Lung (tissue), 12 donors: ENCODE measurements around the gene MREG. TPM values are rescaled to one million over a fixed set of nuclear protein-coding genes. Genes with fewer than 3 reads are reported as not detected.

ENCODE experiments used
- ATAC-seq: fragments of 200-7000 bp; cut with Tn5 transposase; one replicate; pipeline ENCODE4 v1.9.1; 2020; ENCODE audit warnings: moderate number of reproducible peaks; ENCODE audit not compliant: insufficient read depth, low FRiP score
- DNase-seq, 3 donors: peaks; one replicate each; pipeline ENCODE4 v3.0.0-alpha.2; 2013 to 2017
- H3K27ac ChIP-seq, 2 donors: one replicate each; pipeline ENCODE4 v1.5.1; 2013; ENCODE audit warnings: mild to moderate bottlenecking in 2 of 2, moderate library complexity in 2 of 2, control low read depth in 1 of 2, inconsistent platforms in 1 of 2, low read depth in 1 of 2, low read length in 1 of 2
- H3K27me3 ChIP-seq, 3 donors: one replicate each; pipeline ENCODE4 v1.5.1; 2013; ENCODE audit warnings: low read length in 2 of 3; ENCODE audit not compliant: control insufficient read depth in 3 of 3, insufficient read depth in 3 of 3
- H3K36me3 ChIP-seq, 4 donors: one replicate each; pipeline ENCODE4 v1.5.1; 2013; ENCODE audit warnings: low read length in 4 of 4, mild to moderate bottlenecking in 1 of 4, moderate library complexity in 1 of 4; ENCODE audit not compliant: control insufficient read depth in 4 of 4, insufficient read depth in 4 of 4
- H3K4me1 ChIP-seq, 5 donors: one replicate each; pipeline ENCODE4 v1.5.1; 2013; ENCODE audit warnings: low read length in 5 of 5, mild to moderate bottlenecking in 2 of 5, moderate library complexity in 1 of 5; ENCODE audit not compliant: control insufficient read depth in 5 of 5, insufficient read depth in 5 of 5
- H3K4me3 ChIP-seq: one replicate; pipeline ENCODE4 v1.5.1; 2013; ENCODE audit warnings: mild to moderate bottlenecking, control low read depth, moderate library complexity
- H3K9ac ChIP-seq, 2 donors: one replicate each; pipeline ENCODE4 v1.5.1; 2013; ENCODE audit warnings: low read length in 2 of 2, control low read depth in 1 of 2; ENCODE audit not compliant: insufficient read depth in 1 of 2
- H3K9me3 ChIP-seq, 4 donors: one replicate each; pipeline ENCODE4 v1.5.1; 2013; ENCODE audit warnings: low read length in 3 of 4, mild to moderate bottlenecking in 1 of 4, moderate library complexity in 1 of 4; ENCODE audit not compliant: control insufficient read depth in 4 of 4, insufficient read depth in 3 of 4
- CTCF ChIP-seq: IDR thresholded peaks from 2 replicates; pipeline ENCODE4 v1.5.1; 2012; ENCODE audit warnings: mild to moderate bottlenecking; ENCODE audit errors: control extremely low read depth, extremely low read depth
- WGBS, 2 donors: extraction: QIAGEN DNeasy Blood & Tissue Kit; methylation state at CpG; one replicate each; pipeline ENCODE4 v1.1.7; 2013; 5-methylcytosine and 5-hydroxymethylcytosine counted together
- polyA plus RNA-seq, 2 donors: library from polyadenylated mRNA; stranded (reverse); fragments of 200-250 nt; gene quantifications; one replicate each; pipeline ENCODE4 v1.2.1, GENCODE V29; 2013
- total RNA-seq, 2 donors: library from RNA; depleted of rRNA in 1 of 2; stranded (reverse); fragments of >200 nt in 1 of 2; gene quantifications; one replicate each; pipeline ENCODE4 v1.2.1, GENCODE V29; 2014 to 2021
- donor health status: control.
- donor health status: control.
- donor health status: Bipolar disorder and iron deficiency.
- donor health status: healthy.
- donor health status: DM: yes; HTN: yes; CAD: no.

MREG gene
- total and polyA plus RNA-seq, 4 donors: 6.9 to 30.2 (median 12.0) TPM

DNA sequence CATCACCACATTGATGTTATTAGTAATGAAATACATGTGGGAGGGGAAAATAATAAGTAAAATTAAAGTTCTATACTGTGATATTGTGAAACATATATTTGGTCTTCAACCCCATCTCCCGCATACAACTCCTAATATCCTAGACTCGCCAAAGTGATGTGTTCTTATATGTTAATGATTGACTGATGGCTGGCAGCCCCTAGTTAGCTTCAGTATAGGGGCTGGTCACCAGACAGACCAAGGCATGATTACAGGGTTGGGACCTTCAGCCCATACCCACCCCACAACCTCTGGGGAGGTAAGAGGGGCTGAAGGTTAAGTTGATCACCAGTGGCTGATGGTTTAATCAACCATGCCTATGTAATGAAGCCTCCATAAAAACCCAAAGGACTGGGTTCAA is 28.1 kb upstream of the MREG start:
- no peak for TF ChIP-seq CTCF
- H3K27me3 ChIP-seq: no peaks in the 10 kb centered on the region
- peaks cover 4 to 15% (median 5%) of the 10 kb centered on the region in 4 donors for H3K36me3 ChIP-seq
- no peak overlapping the region for H3K27ac ChIP-seq
- H3K4me1 ChIP-seq: no peaks in the 10 kb centered on the region
- DNase-seq (no peak), ATAC-seq (no peak)
- no peak overlapping the region for H3K9ac ChIP-seq
- H3K9me3 ChIP-seq: no peaks in the 10 kb centered on the region
- no peak overlapping the region for H3K4me3 ChIP-seq
- WGBS, 2 donors: 95% methylated on average over 2 of the region's 2 CpGs

- Histone ChIP-seq H3K9ac (no peak overlapping the region), H3K4me1 (no peaks in the 10 kb centered on the region), H3K36me3 (peaks cover 4 to 18% (median 5%) of the 10 kb centered on the region in 4 donors), H3K9me3 (no peaks in the 10 kb centered on the region), H3K27me3 (no peaks in the 10 kb centered on the region), H3K27ac (no peak overlapping the region), H3K4me3 (no peak overlapping the region)
- TF ChIP-seq CTCF: no peak
- DNase-seq (no peak), ATAC-seq (no peak)
- WGBS, 2 donors: 96% methylated on average over 3 of the region's 3 CpGs
Observed at GRCh38 chr2:216039918-216040317, 26.6 kb upstream of the MREG start.

DNA sequence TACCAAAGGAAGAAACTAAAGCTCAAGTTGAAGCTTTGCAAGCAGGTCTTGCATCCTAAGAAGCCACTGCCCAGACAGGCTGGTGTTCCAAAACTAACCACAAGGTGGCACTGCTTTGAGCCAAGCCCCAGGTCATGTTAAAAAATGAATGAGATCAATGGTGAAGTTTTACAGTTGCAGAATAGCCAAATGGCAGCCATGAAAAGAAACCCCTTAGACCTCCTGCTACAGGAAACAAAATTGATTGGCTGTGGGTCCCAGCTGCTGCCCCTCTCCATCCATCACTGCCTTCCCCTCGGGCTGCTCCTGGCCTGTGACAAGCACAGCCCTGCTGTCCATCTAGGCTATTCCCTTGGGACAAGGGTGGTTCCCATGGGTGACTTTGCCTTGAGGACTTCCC is 20.7 kb upstream of the MREG start:
- Histone ChIP-seq H3K4me3 (no peak overlapping the region), H3K9ac (no peak overlapping the region), H3K27ac (no peak overlapping the region), H3K4me1 (peaks cover 0 to 3% (median 0%) of the 10 kb centered on the region in 5 donors), H3K9me3 (no peaks in the 10 kb centered on the region), H3K27me3 (no peaks in the 10 kb centered on the region), H3K36me3 (peaks cover 0 to 5% (median 2%) of the 10 kb centered on the region in 4 donors)
- 65 to 85% methylated on average over 1 of the region's 1 CpG for WGBS, 2 donors
- peak; percentile 60 for TF ChIP-seq CTCF
- no peak for ATAC-seq
- peak; percentile 55 to 77 (median 67) for DNase-seq

DNA sequence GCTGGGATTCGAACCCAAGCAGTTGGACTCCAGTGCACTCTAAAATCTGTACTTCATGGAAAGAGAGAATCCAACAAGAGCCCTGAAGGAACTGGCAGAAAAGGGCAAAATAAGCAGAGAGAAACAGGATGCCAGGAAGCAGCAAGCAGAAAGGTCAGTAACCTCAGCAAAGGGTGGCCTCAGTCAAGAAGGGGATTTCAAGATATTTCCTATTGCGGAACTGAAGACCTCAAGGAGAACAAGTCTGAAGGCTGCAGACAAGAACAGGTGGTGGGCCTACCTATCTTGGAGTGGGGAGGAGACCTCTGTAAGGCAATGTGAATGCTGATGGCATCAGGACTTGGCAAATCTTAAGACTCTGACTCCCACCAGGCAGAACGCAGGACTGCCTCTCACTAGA is 20.1 kb upstream of the MREG start:
- TF ChIP-seq CTCF: no peak
- H3K4me1 ChIP-seq: peaks cover 0 to 3% (median 0%) of the 10 kb centered on the region in 5 donors
- no peak overlapping the region for H3K27ac ChIP-seq

More for the DNA sequence above, 20.1 kb upstream of the MREG start:
- no peaks in the 10 kb centered on the region for H3K27me3 ChIP-seq
- H3K9me3 ChIP-seq: no peaks in the 10 kb centered on the region
- ATAC-seq (no peak), DNase-seq (no peak)
- no peak overlapping the region for H3K9ac ChIP-seq
- 88 to 95% methylated on average over 3 of the region's 3 CpGs for WGBS, 2 donors
- H3K4me3 ChIP-seq: no peak overlapping the region
- peaks cover 0 to 5% (median 2%) of the 10 kb centered on the region in 4 donors for H3K36me3 ChIP-seq
